Stimulated activated CD4-positive, alpha-beta T cell treated with anti-CD3 and anti-CD28 coated beads, Interleukin-15, amount 100 ng/mL, for 1 hour (primary cell): ENCODE data around the gene PRR15.

Experiments used
- DNase-seq, 2 donors: peaks; one replicate each; pipeline ENCODE4 v3.0.0-alpha.2; 2020; ENCODE audit warnings: low read depth in 1 of 2, low spot score in 1 of 2

Gene PRR15

GRCh38 chr7:29609162-29610037 lies 45.8 kb downstream of the PRR15 start:
- no peak for DNase-seq

- no peak for DNase-seq
Measured at GRCh38 chr7:29610086-29610485, 46.5 kb downstream of the PRR15 start.

GRCh38 chr7:29611941-29612544 lies 48.4 kb downstream of the PRR15 start:
- DNase-seq: no peak

GRCh38 chr7:29612596-29612995 lies 49.0 kb downstream of the PRR15 start:
- DNase-seq: no peak

GRCh38 chr7:29613100-29613499 lies 49.5 kb downstream of the PRR15 start:
- DNase-seq: no peak

- no peak for DNase-seq
Measured at GRCh38 chr7:29614229-29614628, 50.6 kb downstream of the PRR15 start.
